ENCODE data around the gene PHLPP2. TPM values are rescaled to one million over a fixed set of nuclear protein-coding genes. Genes with fewer than 3 reads are reported as not detected.

Gene PHLPP2
- total and polyA plus RNA-seq, 10 of the 15 experiments (the other 5 are each of a cell fraction or from before 2014, with no cell fraction given) = 1.0 to 13.2 (median 7.0) TPM

- POLR2A ChIA-PET = no interaction called here
- in situ Hi-C loops (cut with MboI) = no loop called here
- peaks cover 4 to 24% of the 10 kb centered on the region in 2 experiments for H3K36me3 ChIP-seq (ENCODE audit: control insufficient read depth in 2 of 2, insufficient read depth in 2 of 2, low read length in 1 of 2)
- DNase-seq (ENCODE audit: low read depth, low spot score) (no peak), ATAC-seq (peak; percentile 71), FAIRE-seq (peak; percentile 80)
- H4K20me1 ChIP-seq (ENCODE audit: control insufficient read depth, insufficient read depth) = no peaks in the 10 kb centered on the region
- H3K9me3 ChIP-seq (replicated peaks; ENCODE audit: control insufficient read depth, insufficient read depth, low read length) = no peaks in the 10 kb centered on the region
- H3K27me3 ChIP-seq (replicated peaks in 1 of 2; ENCODE audit: control insufficient read depth in 2 of 2, insufficient read depth in 2 of 2, low read length in 1 of 2) = no peaks in the 10 kb centered on the region
- CTCF ChIA-PET = no interaction called here
- WGBS (ENCODE audit: insufficient coverage, insufficient replicate concordance, low lambda C conversion rate, missing lambda C conversion rate) = 40% methylated on average over 7 of the region's 7 CpGs
- H3K4me1 ChIP-seq (ENCODE audit: control insufficient read depth, insufficient read depth, low read length) = no peaks in the 10 kb centered on the region
- intact Hi-C loops (cut with micrococcal nuclease; ENCODE audit: unreplicated experiment) = loop anchor here (1.0 to 2.0 kb wide), 3 partner anchors 135 to 214 kb away; no protein-coding TSS in a partner anchor
- RAD21 ChIA-PET (ENCODE audit: unreplicated experiment) = interaction anchor here (1.4 kb wide), 1 partner anchor 215 kb away, joined by 5 read pairs; no protein-coding TSS in a partner anchor
- SMC1A ChIA-PET (ENCODE audit: uncharacterized antibody, unreplicated experiment) = interaction anchor here (0.6 kb wide), 1 partner anchor 94 kb away, joined by 3 read pairs; no protein-coding TSS in a partner anchor
- BruUV-seq (replicated peaks) = no TSS peak
- H3K27ac ChIP-seq (ENCODE audit: control insufficient read depth, insufficient read depth) = no peak overlapping the region
- H3K4me2 ChIP-seq (ENCODE audit: control insufficient read depth, insufficient read depth) = no peak overlapping the region
- H2AFZ ChIP-seq (ENCODE audit: control insufficient read depth, low read depth, low read length) = no peak overlapping the region
- H3K9ac ChIP-seq (ENCODE audit: control insufficient read depth, insufficient read depth, low read length) = no peak overlapping the region
- H3K4me3 ChIP-seq = no peak overlapping the region
- H3K79me2 ChIP-seq (ENCODE audit: control insufficient read depth, insufficient read depth, low read length) = no peaks in the 10 kb centered on the region
- TF ChIP-seq PBX3 (IDR thresholded peaks at IDR 0.05; ENCODE audit: insufficient replicate concordance, low read depth, low read length) = no peak
- peak; percentile 69 for TF ChIP-seq RAD21 (IDR thresholded peaks at IDR 0.05; ENCODE audit: insufficient read depth, low read depth, low read length)
- no peak for TF ChIP-seq NRF1 (conservative IDR thresholded peaks at IDR 0.05; ENCODE audit: low read depth, low read length)
- TF ChIP-seq NFYB (IDR thresholded peaks at IDR 0.05; ENCODE audit: insufficient read depth, low read depth, low read length) = no peak
- TF ChIP-seq SMC3 (IDR thresholded peaks at IDR 0.05; ENCODE audit: borderline replicate concordance, low read length) = peak; percentile 55; the same call in 1 of the 2 replicates
- TF ChIP-seq IRF5 (IDR thresholded peaks at IDR 0.05; ENCODE audit: borderline replicate concordance) = no peak
- no peak for TF ChIP-seq NFYA (IDR thresholded peaks at IDR 0.05; ENCODE audit: borderline replicate concordance, low read depth, low read length)
- TF ChIP-seq STAT1 (conservative IDR thresholded peaks at IDR 0.05) = no peak
- TF ChIP-seq, protein P1, sequence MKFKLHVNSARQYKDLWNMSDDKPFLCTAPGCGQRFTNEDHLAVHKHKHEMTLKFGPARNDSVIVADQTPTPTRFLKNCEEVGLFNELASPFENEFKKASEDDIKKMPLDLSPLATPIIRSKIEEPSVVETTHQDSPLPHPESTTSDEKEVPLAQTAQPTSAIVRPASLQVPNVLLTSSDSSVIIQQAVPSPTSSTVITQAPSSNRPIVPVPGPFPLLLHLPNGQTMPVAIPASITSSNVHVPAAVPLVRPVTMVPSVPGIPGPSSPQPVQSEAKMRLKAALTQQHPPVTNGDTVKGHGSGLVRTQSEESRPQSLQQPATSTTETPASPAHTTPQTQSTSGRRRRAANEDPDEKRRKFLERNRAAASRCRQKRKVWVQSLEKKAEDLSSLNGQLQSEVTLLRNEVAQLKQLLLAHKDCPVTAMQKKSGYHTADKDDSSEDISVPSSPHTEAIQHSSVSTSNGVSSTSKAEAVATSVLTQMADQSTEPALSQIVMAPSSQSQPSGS (IDR thresholded peaks at IDR 0.05; ENCODE audit: low read length) = no peak
- TF ChIP-seq KAT2A (conservative IDR thresholded peaks at IDR 0.05; ENCODE audit: control insufficient read depth, low read depth, low read length) = no peak
- TF ChIP-seq, protein P2, sequence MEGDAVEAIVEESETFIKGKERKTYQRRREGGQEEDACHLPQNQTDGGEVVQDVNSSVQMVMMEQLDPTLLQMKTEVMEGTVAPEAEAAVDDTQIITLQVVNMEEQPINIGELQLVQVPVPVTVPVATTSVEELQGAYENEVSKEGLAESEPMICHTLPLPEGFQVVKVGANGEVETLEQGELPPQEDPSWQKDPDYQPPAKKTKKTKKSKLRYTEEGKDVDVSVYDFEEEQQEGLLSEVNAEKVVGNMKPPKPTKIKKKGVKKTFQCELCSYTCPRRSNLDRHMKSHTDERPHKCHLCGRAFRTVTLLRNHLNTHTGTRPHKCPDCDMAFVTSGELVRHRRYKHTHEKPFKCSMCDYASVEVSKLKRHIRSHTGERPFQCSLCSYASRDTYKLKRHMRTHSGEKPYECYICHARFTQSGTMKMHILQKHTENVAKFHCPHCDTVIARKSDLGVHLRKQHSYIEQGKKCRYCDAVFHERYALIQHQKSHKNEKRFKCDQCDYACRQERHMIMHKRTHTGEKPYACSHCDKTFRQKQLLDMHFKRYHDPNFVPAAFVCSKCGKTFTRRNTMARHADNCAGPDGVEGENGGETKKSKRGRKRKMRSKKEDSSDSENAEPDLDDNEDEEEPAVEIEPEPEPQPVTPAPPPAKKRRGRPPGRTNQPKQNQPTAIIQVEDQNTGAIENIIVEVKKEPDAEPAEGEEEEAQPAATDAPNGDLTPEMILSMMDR (IDR thresholded peaks at IDR 0.05 in 2 of 3, conservative IDR thresholded peaks at IDR 0.05 in 1 of 3; ENCODE audit: control insufficient read depth in 2 of 3, extremely low read depth in 1 of 3, insufficient read depth in 1 of 3, low read depth in 3 of 3, low read length in 3 of 3) = peak; percentile 48 to 63 (median 52)
- peak; percentile 56 for TF ChIP-seq RUNX3 (IDR thresholded peaks at IDR 0.05; ENCODE audit: low read length)
- TF ChIP-seq RFX5 (IDR thresholded peaks at IDR 0.05; ENCODE audit: low read depth, low read length) = no peak
- TF ChIP-seq, protein P3, sequence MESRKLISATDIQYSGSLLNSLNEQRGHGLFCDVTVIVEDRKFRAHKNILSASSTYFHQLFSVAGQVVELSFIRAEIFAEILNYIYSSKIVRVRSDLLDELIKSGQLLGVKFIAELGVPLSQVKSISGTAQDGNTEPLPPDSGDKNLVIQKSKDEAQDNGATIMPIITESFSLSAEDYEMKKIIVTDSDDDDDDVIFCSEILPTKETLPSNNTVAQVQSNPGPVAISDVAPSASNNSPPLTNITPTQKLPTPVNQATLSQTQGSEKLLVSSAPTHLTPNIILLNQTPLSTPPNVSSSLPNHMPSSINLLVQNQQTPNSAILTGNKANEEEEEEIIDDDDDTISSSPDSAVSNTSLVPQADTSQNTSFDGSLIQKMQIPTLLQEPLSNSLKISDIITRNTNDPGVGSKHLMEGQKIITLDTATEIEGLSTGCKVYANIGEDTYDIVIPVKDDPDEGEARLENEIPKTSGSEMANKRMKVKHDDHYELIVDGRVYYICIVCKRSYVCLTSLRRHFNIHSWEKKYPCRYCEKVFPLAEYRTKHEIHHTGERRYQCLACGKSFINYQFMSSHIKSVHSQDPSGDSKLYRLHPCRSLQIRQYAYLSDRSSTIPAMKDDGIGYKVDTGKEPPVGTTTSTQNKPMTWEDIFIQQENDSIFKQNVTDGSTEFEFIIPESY (IDR thresholded peaks at IDR 0.05) = no peak
These were observed 22.0 kb upstream of the PHLPP2 start for GRCh38 chr16:71746442-71747046.

All from GM12878 (cell line).